Lower leg skin (tissue), 4 donors: ENCODE results near the gene GPRC5B. TPM values are rescaled to one million over a fixed set of nuclear protein-coding genes. Genes with fewer than 3 reads are reported as not detected.

Experiments
- DNase-seq, 2 donors: peaks; one replicate each; pipeline ENCODE4 v3.0.0-alpha.2; 2019; ENCODE audit warnings: low spot score in 2 of 2
- H3K4me3 ChIP-seq: fragments of 200-600 bp; sonication (generic); 2 replicates; pipeline ENCODE4 v1.5.1; 2017; ENCODE audit warnings: mild to moderate bottlenecking, low read depth; ENCODE audit not compliant: poor library complexity, severe bottlenecking
- CTCF ChIP-seq, 3 donors: fragments of 450-650 bp; IDR thresholded peaks; one replicate each; pipeline ENCODE4 v1.5.1; 2016; ENCODE audit warnings: antibody characterized with exemption in 3 of 3, mild to moderate bottlenecking in 3 of 3, moderate library complexity in 2 of 3
- POLR2A ChIP-seq, 2 donors: fragments of 450-650 bp; IDR thresholded peaks; one replicate each; pipeline ENCODE4 v1.6.1; 2016 to 2017; ENCODE audit warnings: antibody characterized with exemption in 2 of 2, mild to moderate bottlenecking in 1 of 2, moderate library complexity in 1 of 2
- WGBS, 2 donors: methylation state at CpG; one replicate each; pipeline ENCODE4 v1.1.5; 2018; 5-methylcytosine and 5-hydroxymethylcytosine counted together
- intact Hi-C: fragments of 100-400 bp; cut with DNase I; formaldehyde crosslinking; loops from one replicate; pipeline ENCODE4 v1.15.0; 2023; ENCODE audit warnings: low total_unique reads
- total RNA-seq, 4 donors: library from RNA; depleted of rRNA; stranded (reverse); fragments of >200 nt; gene quantifications; one replicate each; pipeline ENCODE4 v1.1.0, GENCODE V29; 2016

GPRC5B gene
- total RNA-seq, 4 donors from 2014 or later, result 5.0 to 16.6 (median 9.5) TPM

DNA sequence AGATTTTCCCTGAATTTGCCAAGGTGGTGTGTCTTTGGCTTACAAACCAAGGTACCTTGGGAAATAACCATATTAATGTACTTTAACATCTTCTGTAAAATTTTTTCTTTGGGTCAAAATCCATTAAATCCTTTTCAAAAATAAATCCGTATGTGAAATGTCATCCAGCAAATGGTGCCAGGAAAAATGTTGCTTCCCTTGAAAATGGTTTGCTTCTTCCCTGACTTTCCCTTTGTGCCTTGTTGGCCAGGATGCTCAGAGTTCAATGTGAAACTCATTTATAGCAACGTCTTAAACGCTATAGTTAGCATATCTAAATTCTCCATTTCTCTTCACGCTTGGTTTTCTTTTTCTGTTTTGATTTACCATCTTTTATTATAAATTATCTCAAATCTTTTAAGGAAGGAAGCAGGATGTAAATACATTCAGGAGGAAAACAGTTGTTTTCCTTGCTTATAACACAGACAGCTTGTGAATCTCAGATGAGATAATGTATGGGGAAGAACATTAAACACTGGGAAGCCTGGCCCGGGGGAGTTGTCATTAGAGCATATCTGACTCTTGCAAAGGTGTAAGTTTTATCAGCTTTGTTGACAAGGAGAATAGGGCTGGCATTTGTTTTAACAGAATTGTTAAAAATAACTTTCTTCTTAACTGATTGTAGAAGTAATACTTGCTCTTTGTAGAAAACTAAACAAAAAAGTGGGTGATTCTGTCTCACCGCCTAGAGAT is 42.1 kb downstream of the GPRC5B start:
- WGBS, 2 donors, result 60% methylated on average over 6 of the region's 6 CpGs
- H3K4me3 ChIP-seq, result no peak overlapping the region
- no peak for DNase-seq
- intact Hi-C loops, result no loop called here
- no peak for TF ChIP-seq CTCF (IDR thresholded peaks at IDR 0.05)
- TF ChIP-seq POLR2A (IDR thresholded peaks at IDR 0.05), result no peak

DNA sequence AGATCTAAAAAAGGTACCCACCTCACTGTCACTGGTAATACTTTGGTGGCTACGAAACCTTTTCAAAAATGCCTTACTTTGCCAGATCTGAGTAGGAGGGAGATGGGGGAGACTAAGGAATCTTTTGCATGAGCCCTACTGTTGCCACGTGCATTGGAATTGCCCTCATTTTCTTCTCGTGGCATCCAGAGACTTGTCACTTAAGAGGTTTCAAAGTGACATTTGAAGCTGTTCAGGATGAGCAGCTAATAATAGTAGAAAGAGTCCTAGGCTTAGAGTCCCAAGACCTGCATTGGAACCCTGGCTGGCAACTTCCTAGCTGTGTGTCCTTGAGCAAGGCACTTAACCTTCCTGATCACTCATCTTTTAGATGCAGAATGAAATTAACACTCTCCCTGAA is 43.5 kb downstream of the GPRC5B start:
- DNase-seq, result no peak
- no peak for TF ChIP-seq POLR2A (IDR thresholded peaks at IDR 0.05)
- TF ChIP-seq CTCF (IDR thresholded peaks at IDR 0.05), result no peak
- no peak overlapping the region for H3K4me3 ChIP-seq
- intact Hi-C loops, result no loop called here
- WGBS, 2 donors, result 67 to 80% methylated on average over 3 of the region's 3 CpGs

- DNase-seq, result no peak
Measured at GRCh38 chr16:19840524-19841110, 44.0 kb downstream of the GPRC5B start.

GRCh38 chr16:19837984-19838707 is 46.5 kb downstream of the GPRC5B start:
- H3K4me3 ChIP-seq, result no peak overlapping the region
- WGBS, 2 donors, result 82 to 87% methylated on average over 13 of the region's 13 CpGs

More at GRCh38 chr16:19840524-19841110, 44.0 kb downstream of the GPRC5B start:
- intact Hi-C loops, result no loop called here
- WGBS, 2 donors, result 51 to 56% methylated on average over 3 of the region's 3 CpGs
- no peak overlapping the region for H3K4me3 ChIP-seq
- no peak for TF ChIP-seq POLR2A (IDR thresholded peaks at IDR 0.05)
- no peak for TF ChIP-seq CTCF (IDR thresholded peaks at IDR 0.05)

More at GRCh38 chr16:19837984-19838707, 46.5 kb downstream of the GPRC5B start:
- TF ChIP-seq POLR2A (IDR thresholded peaks at IDR 0.05) (no peak), CTCF (IDR thresholded peaks at IDR 0.05) (no peak)
- intact Hi-C loops, result no loop called here
- peak in 1 of 2 donors; percentile 18 for DNase-seq
